LNCAP (cell line): Measurements from ENCODE around the gene TLK2.

Experiments
- TF ChIP-seq, protein P1 (sequence below): fragments of 450-650 bp; IDR thresholded peaks from 2 replicates; pipeline ENCODE4 v1.5.1; 2017; ENCODE audit warnings: mild to moderate bottlenecking

Gene TLK2

DNA sequence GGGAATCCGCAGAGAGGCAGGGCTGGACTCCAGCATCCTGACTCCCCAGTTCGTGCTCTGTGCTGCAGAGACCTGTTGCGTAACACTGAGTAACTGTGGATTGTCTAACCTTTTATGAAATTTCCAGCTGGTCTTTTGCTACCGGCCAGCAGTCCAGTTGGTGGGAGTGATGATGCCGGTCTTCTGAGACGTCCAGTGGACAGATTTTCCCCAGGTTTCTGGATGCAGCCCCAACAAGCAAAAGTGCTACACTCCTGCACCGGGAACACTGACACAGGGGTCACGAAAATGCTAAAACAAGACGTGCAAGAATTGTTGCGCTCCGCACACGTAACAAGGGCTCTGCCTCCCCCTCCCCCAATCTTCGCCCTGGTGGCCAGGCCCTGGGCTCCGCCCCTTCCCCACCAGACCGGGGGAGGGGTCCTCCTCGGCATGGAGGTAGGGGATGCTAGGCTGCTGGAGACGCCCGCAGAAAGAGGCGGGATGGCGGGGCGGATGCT, 148.1 kb downstream of the TLK2 start:
- TF ChIP-seq, protein P1, sequence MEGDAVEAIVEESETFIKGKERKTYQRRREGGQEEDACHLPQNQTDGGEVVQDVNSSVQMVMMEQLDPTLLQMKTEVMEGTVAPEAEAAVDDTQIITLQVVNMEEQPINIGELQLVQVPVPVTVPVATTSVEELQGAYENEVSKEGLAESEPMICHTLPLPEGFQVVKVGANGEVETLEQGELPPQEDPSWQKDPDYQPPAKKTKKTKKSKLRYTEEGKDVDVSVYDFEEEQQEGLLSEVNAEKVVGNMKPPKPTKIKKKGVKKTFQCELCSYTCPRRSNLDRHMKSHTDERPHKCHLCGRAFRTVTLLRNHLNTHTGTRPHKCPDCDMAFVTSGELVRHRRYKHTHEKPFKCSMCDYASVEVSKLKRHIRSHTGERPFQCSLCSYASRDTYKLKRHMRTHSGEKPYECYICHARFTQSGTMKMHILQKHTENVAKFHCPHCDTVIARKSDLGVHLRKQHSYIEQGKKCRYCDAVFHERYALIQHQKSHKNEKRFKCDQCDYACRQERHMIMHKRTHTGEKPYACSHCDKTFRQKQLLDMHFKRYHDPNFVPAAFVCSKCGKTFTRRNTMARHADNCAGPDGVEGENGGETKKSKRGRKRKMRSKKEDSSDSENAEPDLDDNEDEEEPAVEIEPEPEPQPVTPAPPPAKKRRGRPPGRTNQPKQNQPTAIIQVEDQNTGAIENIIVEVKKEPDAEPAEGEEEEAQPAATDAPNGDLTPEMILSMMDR = no peak

DNA sequence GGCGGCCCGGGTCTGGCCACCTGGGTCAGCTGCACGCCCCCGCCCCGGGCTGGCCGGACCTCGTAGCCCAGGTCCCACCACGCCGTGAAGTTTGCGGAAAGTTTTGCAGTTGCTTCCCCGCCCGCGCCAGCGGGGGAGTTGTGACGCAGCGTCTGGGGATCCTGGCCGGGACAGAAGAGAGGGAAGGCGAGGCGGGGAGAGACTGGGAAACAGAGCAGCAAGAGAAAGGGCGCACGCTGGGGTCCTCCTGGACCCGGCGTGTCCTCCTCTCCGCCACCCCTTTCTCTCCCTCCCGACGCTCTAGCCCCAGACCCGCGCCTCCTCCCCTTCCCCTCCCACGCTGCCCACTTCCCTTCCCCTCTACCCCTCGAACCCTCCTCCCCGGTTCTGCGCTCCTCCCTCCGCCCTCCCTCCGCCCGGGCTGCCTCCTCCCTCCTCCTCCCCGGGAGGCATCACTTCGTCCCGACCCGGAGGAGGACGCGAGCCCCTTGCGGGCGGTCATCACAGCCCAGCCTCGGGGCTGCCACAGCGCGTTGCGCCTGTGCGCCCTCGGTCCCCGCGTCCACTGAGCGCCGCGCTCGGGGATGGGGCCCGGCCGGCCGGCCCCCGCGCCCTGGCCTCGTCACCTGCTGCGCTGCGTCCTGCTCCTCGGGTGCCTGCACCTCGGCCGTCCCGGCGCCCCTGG, 148.7 kb downstream of the TLK2 start, which contains the start of gene MRC2:
MRC2 (plus strand) TSS at position 452 of the 685 bp plus-strand sequence; CDS start at position 585, 133 bp downstream.
- TF ChIP-seq, protein P1 = no peak

DNA sequence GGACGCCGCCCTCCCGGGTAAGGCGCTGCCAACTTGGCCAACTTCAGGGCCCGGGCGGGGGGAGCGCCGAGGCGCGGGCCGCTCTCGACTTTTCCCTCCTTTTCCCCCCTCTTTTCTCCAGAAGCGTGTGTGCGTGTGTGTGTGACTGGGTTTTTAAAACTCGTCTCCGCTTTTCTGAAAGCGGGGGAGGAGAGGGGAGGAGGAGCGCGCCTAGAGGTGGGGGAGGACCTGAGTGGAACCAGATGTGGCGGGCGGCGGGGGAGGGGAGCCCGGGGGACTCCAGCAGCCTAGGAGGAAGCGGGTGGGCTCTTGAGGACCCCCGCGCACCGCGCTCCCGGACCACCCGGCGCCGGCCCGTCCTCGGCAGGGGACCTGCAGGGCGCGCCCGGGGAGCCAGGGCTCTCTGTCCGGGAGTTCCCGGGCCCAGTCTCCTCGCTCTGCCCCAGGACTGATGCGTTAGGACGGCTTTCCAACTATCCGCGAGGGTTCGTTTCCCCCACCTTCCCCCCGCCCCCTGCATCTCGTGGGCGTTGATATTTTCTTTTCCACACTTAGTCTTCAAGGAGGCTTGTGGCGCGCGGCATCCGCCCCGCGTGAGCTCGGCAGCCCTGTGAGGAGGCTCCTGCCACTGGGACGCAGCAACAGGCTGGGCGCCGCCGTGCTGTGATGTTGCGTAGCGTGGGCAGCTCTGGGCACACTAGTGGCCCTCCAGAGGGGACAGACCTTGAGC, 149.4 kb downstream of the TLK2 start:
- TF ChIP-seq, protein P1 = no peak

DNA sequence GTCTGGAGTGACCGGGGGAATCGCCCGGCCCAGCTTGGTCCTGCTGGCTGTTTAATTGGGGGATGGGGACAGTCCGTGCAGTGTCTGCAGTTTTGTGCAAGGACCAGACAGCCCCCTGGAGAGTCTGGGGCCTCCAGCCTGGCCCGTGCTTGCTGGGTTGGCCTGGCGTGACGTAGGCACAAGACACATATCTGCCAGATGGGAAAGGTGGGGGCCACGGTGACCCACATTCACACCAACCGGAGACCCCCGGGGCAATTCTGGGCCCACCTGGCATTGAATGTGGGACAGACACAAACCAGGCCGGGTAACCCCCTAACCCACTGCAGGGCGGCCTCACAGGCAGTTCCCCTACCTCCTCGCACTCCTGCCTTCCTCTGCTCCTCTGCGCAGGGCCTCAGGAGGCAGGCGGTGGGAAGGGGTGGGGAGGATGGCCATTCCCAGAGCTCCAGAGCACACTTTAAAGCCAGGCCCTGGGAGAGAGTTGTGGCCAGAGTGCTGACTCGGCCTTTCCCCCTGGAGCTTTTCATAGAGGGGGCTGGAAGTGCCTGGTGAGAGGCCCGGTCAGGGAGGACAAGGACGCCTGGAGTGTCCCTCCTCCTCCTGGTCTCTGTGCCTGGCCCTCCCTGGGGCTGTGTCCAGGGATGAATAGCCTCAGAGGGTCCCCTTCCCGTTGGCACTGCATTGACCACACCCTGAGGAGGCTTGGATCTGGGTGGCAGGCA, 150.4 kb downstream of the TLK2 start:
- TF ChIP-seq, protein P1 = no peak

DNA sequence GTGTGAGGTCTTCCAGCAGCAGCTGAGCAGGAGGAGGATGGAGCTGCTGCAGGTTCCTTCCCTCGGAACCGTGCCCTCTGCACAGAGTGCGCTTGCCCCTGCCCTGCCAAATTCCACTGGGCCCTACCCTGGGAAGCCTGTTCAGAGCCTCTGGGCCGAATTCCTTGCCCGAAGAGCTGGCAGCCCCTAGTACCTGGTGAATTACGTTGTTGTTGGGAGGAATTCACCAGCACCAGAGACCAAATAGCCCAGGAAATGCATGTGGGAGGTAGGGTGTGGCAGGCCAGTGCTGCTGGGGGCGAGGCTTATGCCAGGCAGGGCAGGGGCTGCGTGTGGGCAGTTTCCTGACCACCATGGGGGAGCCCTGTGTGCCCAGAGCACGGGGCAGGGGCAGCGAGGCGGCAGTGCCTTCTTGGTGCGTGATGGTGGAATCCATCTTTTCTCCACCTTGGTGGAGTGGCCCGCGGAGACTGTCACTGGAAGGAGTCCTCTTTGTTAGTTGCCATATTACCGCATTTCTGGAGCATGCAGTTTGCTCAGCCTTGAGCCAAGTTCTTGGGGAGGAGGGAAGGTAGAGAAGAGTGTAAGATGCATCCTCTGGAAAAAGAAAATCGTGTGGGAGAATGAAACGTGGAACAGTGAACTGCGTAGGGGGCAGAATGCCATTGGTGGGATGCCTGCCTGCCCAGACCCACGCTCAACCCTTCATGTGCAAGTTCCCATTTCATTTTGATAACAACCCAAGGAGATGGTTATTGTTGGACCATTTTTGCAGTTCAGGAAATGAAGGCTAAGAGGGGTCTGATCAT, 151.1 kb downstream of the TLK2 start:
- TF ChIP-seq, protein P1 = no peak

DNA sequence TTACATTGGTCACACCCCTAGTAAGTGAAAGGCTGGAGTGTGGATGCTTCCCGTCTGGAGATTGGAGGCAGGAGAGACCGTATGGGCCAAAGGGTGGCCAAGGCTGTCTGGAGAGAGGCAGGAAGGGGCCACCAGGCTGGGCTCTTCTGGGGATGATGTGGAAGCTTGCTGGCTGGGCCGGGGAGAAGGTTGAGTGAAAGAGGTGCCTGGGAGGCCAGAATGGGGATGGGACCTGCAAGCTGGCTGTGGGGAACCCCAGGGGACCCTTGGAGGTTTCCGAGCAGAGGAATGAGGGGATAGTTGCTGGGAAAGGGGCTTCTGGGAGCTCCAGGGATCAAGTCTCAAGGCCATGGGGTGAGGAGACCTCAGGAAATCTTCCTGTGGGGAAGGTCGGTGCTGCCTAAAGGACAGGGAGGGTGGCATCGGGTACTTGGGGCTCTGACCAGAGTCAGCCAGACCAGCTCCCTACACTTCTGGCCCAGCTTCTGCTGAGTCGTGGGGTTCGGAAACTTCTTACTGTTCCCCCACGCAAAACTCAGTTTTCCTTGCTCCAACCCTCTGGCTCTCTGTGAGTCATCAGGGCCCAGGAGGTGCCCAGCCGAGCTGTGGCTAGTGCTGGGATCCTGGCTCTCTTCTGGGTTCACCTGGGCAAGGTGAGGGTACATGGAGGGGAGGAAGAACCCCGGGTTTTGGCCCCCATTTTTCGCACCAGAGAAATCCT, 151.9 kb downstream of the TLK2 start:
- TF ChIP-seq, protein P1 = no peak
